Stimulated activated CD8-positive, alpha-beta memory T cell treated with anti-CD3 and anti-CD28 coated beads, Interleukin-15, amount 100 ng/mL, for 48 hours (primary cell): Measurements from ENCODE around the gene TBKBP1.
A peak's percentile ranks its signal among the peaks of the same experiment; 100 is the strongest.

Experiments
- DNase-seq, 2 donors: peaks; one replicate each; pipeline ENCODE4 v3.0.0-alpha.2; 2020; ENCODE audit warnings: low read depth in 2 of 2

Gene TBKBP1

GRCh38 chr17:47713980-47714700 lies 20.2 kb downstream of the TBKBP1 start:
- no peak for DNase-seq

GRCh38 chr17:47714773-47715396 lies 20.9 kb downstream of the TBKBP1 start:
- no peak for DNase-seq

- no peak for DNase-seq
Measured at GRCh38 chr17:47715669-47716325, 21.8 kb downstream of the TBKBP1 start.

DNA sequence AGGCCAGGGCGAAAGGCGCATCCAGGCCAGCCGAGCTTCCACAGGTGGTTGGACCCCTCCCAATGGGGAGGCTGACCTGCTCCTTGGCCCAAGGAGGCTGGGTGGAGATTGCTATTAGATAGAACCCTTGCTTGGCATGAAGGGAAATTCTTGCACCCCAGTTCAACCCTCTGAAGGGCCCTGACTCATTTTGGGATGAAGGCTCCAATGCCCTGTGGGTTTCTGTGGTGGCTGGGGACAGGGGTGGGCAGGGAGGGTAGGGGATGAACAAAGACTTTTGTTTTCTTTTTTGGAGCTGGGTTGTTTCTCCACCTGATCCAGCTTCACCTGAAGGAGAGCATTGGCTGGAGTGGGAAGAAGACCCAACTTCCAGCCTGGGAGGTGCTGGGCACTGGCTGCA lies 22.4 kb downstream of the TBKBP1 start:
- DNase-seq: no peak

GRCh38 chr17:47717261-47717697 lies 23.3 kb downstream of the TBKBP1 start:
- peak in 1 of 2 donors; percentile 46 for DNase-seq

DNA sequence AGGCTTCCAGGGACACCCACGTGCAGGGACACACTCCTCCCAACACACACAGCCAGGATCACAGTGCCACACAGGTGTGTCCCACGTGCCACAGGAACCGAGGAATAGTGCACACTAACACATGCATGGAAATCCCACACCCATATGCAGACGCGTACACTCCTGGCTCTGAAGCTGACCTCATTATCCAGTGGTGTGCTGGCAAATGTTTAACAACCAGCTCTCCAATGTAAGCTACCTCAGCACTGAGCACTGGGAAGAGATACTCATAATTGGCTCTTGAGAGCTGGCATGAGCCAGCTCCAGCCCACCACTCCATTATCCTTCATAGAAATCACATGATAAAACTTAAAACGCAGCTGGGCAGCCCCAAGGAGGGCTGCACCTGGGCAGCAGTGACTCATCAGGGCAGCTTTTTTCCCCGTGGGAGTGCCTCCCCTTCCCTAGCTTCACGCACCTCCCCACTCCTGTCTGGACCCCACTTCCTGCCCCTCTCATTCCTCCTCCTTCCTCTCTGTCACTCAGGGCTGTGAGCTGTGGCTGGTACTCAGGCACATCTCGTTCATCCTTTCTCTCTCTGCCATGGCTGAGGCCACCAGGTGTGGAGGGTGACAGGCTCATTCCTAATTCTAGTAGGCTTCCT lies 24.1 kb downstream of the TBKBP1 start:
- no peak for DNase-seq

DNA sequence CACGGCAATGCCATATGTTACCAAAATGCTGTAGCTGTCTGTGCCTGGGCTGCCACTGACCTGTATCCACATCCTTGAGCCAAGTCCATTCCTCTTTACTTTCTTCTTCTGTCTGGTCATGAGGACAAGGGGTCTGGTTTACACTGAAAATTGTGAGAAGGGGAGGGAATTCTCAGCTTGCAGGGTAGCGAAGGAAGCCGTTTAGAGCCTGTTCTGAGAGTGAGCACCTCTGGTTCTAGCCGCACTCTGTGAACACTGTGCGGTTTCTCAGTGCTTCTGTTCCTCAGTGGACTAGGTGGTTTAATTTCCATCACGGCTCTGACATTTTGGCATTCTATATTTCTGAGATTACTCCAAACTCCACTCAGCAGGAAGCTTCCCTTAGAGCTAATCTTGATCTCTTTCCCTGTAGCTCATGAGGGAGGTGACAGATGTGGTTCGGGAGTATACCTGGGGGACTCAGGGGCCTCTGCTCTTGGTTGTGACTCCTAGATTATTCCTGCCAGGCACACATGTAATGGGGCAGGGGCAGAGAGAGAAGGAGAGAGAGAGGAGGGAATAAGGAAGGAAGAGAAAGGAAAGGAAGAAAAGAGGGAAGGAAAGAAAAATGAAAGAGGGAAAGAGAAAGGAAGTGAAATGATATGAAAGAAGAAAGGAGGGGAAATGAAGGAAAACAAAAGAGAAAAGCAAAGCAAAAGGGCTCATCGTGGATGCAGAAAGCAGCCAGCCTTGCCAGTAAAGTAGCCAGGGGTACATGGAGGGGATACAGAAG lies 24.9 kb downstream of the TBKBP1 start:
- DNase-seq: no peak

DNA sequence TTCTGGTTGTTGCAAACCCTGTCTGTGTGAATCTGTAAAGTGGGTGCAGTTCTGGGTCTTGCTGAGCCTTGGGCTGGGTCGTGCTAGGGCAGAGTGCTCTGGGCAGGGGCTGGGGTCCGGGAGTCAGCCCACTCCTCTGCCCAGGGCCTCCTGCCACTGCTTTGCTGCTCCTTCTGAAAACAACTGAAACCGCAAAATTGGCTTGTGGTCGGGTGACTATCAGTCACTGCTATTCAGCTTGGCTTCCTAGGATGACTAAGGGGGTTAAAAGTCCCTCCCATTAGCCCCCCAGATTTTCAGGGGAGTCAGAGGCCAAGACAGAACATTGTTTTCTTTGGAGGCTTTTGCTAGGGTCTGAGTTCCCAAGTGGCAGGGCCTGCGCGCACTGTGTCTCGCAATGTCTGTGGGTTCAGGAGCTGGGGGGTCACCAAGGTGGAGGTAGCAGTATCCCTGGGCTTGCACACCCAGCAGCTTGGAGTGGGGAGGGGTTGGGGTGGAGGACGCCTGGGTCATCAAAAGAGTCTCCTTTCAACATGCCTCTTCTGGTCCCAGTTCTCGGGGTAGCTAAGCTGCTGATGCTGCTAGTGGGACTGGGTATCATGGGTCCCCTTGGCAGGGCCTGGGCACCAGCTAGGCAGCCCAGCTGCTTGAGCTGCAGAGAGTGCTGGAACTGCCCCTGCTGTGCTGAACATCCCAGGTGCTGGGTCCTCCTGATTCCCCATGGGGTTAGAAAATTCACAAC lies 25.6 kb downstream of the TBKBP1 start:
- DNase-seq: peak; percentile 75 to 79

DNA sequence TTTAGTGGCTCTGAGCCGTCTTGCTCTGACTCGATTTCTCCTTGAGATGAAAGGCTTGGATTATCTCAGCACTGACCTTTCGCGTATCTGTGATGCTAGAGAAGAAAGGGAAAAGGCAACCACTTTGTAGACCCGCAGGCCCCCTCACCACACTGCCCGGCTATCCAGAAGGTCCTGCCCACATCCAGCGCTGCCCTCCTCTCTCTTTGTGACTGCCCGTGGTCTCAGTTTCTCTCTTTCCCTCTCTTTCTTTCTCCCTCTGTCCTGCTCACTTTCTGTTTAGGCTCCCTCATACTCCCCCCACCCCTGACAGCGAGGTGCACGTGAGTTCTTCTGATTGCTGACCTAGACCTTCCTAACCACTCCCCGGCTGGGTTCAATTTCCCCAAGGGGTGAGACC lies 26.2 kb downstream of the TBKBP1 start:
- no peak for DNase-seq

- peak; percentile 96 to 97 for DNase-seq
Measured at GRCh38 chr17:47720754-47721533, 27.0 kb downstream of the TBKBP1 start.

DNA sequence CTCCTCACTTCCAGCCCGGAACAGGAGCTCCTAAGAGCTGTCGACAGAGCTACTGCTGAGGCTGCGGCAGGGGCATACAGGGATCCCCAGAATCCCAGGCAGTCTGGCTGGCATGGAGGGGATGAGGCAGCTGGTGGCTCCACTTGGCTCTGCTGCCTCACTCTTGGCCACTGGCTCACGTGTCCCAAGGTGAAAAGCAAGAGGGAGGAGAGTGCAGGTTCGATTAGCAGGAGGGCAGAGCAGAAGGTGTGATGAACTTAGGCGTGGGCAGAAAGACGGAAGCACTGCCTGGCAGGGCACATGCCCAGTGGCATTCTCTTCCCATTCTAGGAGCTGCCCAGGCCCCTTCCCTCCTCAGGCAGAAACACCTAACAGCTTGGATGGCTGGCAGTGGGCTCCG lies 27.8 kb downstream of the TBKBP1 start:
- DNase-seq: no peak

DNA sequence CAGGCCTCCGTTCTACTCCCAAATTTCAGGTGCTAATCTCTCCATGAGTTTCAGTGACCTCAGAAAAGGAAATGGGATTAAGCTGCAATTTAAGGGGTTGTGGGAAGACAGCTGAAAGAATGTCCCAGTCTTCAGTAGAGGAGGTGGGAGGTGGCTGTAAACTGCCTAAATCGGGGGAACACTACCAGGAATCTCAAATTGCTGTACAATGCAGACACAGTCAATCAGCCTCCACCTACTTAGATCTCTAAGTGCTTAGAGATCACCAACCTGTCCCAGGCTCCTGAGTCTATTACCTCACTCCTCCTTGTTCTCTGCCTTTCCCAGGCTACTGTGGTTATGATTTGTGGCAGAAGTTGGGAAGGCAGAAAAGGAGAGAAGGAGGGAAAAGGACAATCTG lies 30.7 kb downstream of the TBKBP1 start:
- no peak for DNase-seq

DNA sequence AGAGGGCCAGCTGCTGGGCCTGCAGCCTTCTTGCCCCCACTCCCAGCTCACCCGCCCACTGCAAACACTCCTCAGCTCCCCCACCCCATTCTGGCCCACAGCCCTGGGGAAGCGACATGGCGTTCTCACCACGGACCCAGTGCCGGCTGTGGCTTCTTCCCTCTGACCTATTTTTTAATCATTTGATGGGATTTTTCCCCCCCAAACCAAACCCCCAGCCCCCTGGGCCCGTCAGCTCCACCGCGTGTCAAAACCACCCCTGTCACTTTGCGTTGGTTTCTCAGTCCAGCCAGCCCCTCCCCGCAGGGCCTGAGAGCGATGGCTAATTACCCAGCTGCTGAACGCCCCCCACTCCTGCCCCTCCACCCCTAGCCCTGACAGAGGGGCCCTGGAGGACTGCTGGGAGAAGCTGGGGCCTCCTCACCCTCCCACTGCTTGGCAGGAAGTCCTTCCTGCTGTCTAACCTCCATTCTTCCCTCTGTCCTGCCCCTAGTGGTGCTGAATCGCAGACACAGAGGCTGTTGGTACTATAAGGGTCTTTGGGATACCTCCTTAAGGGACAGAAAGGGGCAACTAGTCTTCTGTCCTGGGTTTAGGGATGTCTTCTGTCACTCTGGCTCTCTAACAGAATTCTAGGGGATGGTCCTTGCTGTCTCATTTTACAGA lies 31.6 kb downstream of the TBKBP1 start:
- no peak for DNase-seq

DNA sequence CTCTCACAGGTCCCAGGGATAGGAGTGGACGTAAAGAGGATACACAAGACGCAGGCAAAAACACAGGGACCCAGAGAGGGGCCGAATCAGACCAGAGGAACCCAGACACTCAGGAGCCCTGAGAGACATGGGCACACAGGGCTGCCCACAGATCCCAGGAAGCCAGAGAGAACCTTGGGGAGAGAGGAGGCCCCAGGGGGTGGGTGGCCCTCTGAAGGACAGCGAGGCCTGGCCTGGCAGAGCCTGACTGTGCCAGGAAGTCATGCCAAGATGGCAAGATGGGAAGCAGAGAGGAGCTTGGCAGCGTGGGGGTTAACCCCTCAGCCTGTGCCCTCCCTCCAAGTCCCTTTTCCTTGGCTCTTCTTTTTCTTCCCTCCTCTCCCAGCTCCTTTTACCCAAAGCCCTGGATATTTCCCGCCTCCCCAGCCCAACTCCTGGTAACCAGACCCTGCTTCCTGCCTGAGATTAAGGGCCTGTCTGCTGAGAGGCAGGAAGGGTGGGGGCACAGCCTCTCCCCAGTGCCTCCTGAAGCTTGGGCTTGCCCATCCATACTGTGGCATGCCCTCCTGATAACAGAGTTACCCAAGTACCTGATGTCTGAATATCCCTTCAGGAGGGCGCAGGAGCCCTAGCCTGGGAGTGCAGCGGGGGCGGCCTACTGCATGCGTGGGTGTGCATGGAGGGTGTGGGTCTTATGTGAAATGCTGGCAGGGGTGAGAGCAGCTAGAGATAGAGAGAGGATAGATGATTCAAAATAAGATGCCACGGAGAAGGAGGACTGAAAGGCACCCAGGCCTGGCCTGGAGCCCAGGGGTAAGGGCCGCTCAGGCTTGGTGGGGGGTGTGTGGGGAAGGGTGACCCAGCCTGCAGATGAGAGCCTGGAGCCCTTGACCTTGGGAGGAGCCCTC lies 33.1 kb downstream of the TBKBP1 start:
- no peak for DNase-seq

DNA sequence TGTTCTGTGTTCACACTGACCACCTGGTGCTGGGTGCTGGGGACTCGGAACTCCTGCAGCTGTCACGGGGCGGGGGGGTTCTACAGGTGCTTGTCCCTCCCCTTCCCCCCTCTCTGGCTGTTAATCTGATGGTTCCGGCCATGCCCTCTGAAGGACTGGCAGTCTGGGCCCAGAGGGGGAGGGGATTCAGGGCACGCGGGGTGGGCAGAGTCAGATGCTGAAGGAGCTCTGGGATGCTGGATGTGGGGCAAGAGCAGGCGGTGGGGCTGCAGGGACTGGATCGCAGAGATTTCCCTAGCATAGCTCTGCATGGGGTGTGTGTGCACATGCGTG lies 33.7 kb downstream of the TBKBP1 start:
- DNase-seq: no peak

- DNase-seq: no peak
Measured at GRCh38 chr17:47728214-47728877, 34.4 kb downstream of the TBKBP1 start.

GRCh38 chr17:47729476-47729875 lies 35.5 kb downstream of the TBKBP1 start:
- DNase-seq: no peak

- DNase-seq: no peak
Measured at GRCh38 chr17:47730681-47731080, 36.7 kb downstream of the TBKBP1 start.
